GM18519 (cell line): Measurements from ENCODE around the gene ZSCAN16.

Experiments used
- ATAC-seq: cut with Tn5 transposase; IDR thresholded peaks from one replicate; pipeline ENCODE4 v1.9.1; 2021; ENCODE audit warnings: mild to moderate bottlenecking, moderate library complexity; ENCODE audit not compliant: unreplicated experiment, low FRiP score

Gene ZSCAN16

DNA sequence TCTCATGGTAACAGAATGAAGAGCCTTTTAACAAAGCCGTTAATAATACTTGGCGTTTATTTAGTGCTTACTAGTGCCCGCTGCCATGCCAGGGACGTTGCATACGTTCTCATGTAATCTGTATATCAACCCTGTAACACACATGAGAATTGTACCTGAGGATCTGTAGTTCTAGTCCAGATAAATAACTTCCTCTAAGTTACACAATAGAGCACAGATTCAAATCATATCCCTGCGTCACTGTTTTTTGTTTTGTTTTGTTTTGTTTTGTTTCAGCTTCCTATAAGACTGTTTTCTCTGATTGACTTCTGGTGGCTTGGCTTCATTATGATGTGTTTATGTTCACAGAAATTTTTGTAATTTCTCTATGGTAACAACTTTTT lies 553 bp downstream of the ZSCAN16 start:
- no peak for ATAC-seq

GRCh38 chr6:28125401-28125800 lies 992 bp downstream of the ZSCAN16 start:
- ATAC-seq = no peak

- ATAC-seq = no peak
Measured at GRCh38 chr6:28134015-28134414, 9.6 kb downstream of the ZSCAN16 start.

DNA sequence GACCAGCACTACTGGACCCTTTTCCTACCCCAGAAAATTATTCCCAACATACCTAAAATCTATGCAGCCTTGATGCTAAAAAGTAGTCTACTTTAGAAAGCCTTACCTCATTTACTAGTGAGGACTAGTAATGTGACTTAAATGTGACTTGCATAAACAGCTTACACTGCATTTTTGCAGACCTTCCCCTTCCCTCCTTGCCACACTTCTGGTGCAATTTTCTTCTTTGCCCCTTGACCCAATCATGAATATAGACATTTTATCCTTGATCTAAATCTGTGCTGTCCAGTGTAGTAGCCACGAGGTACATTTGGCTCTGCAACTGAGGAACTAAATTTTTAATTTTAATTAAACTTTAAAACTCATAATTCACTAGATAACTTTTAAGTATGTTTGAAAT lies 10.3 kb downstream of the ZSCAN16 start:
- ATAC-seq = no peak

GRCh38 chr6:28135393-28135792 lies 11.0 kb downstream of the ZSCAN16 start:
- ATAC-seq = no peak

- ATAC-seq = peak; percentile 39
Measured at GRCh38 chr6:28136585-28137504, 12.4 kb downstream of the ZSCAN16 start.

- no peak for ATAC-seq
Measured at GRCh38 chr6:28137505-28137981, 13.1 kb downstream of the ZSCAN16 start.

DNA sequence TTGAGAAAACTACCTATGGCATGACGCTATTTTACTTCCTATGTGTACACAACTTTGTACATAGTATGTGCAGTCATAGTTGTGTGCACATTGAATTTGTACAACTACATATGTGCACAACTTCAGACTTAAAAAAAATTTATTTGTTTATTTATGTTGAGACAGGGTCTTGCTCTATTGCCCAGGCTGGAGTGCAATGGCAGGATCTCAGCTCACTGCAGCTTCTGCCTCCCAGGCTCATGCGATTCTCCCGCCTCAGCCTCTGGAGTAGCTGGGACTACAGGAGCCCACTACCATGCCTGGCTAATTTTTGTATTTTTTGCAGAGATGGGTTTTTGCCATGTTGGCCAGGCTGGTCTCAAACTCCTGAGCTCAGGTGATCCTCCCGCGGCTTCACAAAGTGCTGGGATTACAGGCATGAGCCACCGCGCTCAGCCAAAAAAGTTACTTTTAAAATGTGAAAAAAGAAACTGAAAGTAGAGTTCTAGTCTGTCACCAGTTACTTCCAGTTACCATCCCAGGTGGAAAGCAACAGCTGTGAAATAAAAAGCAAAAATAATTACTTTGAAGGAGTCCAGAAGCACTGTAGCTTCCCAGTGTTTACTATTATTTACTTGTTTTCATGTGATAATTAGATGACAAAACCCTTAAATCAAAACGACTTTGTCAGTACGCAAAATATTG lies 15.6 kb downstream of the ZSCAN16 start:
- no peak for ATAC-seq

DNA sequence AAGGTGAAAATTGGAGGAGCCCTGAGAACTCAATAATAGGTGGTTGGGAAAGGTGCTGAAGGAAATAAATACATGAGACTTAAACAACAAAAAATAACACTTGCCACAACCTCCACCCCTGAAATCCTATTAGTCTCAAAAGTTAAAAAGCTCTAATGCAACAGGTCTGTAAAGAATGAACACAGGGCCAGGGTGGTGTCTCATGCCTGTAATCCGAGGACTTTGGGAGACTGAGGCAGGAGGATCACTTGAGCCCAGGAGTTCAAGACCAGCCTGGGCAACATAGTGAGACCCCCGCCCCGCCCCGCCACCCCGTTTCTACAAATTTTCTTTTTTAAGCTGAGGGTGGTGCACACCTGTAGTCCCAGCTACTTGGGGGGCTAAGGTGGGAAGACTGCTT lies 16.2 kb downstream of the ZSCAN16 start:
- no peak for ATAC-seq

DNA sequence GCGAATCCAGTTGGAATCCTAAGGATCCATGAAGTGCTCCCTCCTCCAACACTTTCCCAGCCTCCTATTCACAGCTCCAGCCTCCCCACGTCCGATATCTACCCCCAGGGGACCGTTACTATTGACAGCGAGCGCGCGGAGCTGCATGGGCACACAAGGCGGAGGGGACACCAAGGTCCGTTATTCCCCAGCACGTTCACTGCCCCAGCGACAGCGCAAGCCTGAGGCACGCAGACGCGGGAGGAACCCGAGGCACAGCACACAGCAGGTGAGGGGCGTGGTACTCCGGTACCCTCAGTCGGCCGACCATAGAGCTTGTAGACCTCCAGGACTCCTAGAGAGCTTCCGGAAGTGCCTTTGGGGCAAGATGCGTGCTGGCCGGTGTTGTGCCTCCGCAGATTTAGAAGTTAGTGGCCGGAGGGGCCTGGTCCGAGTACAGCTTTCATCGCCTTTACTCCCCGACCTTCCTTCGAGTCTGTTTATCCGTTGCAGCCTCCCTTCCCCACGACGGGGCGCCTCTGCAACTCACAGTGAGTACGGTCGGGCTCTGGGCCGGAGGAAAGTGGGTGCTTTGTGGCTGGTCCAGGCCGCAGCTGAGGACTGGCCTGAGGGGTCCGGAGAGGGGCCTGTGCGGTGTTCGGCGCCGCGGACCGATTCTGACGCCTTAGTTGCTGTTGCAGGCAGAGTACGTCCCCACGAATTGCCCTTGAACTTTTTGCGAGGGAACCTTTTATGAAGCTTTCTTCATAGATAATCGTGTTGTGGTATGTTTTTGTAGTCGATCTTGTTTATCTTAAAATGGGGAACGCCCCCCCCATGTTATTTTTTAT lies 17.3 kb downstream of the ZSCAN16 start, which contains the start of gene ZKSCAN8:
Gene ZKSCAN8 (plus strand): TSS at position 384 of the 830 bp plus-strand sequence. CDS start 6,525 bp downstream, outside the sequence.
- ATAC-seq = peak; percentile 71

DNA sequence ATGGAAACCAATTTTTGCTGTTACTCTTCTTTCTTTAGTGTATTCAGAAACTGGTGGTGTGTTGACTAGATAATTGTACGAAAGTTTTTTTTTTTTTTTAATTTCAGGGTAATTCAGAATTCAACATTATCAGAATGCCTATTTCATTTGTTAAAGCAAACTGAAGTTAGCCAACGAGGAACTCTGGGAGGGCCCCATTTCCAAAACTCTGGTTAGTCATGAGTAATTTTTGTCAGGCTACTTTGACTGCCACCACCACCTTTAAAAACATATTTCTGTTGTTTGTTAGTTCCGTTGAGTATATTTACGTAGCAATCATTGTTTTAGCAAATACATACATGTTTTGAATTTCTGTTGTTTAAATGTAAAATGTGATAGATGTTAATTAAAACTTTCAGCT lies 18.0 kb downstream of the ZSCAN16 start:
- ATAC-seq = no peak

DNA sequence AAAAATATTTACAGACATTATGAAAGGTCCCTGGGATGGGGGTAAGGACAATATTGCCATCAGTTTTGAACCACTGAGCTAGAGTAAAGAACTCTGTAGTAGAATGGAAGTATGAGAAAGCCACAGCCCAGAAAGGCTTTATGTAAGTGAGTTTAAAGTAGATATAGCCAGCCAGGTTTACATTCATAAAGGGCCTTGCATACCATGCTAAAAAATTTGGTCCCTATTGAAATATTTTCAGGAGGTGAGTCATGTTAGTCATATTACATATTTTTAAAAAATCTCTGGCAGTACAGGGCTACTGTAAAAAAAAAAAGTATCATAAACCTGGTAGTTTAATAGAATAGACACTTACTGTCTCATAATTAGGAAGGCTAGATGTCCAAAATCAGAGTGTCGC lies 20.8 kb downstream of the ZSCAN16 start:
- ATAC-seq = no peak

- ATAC-seq = no peak
Measured at GRCh38 chr6:28152531-28152930, 28.1 kb downstream of the ZSCAN16 start.

- no peak for ATAC-seq
Measured at GRCh38 chr6:28153546-28153945, 29.1 kb downstream of the ZSCAN16 start.

- ATAC-seq = no peak
Measured at GRCh38 chr6:28154357-28154756, 29.9 kb downstream of the ZSCAN16 start.

GRCh38 chr6:28158318-28158717 lies 33.9 kb downstream of the ZSCAN16 start:
- no peak for ATAC-seq

- no peak for ATAC-seq
Measured at GRCh38 chr6:28159029-28159607, 34.7 kb downstream of the ZSCAN16 start.

DNA sequence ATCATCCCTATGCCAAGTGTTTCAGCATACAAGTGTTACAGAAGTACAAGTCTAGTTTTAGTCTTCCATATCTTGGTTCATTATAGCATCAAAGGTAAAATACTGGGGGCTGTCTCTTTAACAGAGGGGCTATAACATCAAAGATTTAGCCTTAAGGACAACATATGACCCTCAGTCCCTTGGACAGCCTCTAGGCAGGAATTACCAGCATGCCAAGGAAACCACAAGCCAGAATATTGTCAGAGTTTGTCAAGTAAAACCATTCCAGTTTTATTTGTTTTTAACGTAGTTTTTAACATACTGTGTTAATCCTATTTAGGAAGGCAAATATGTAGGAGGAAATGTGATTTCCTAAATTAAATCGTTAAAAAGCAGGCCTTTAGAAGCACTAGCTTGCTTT lies 35.8 kb downstream of the ZSCAN16 start:
- no peak for ATAC-seq

- peak; percentile 93 for ATAC-seq
Measured at GRCh38 chr6:28161410-28162079, 37.1 kb downstream of the ZSCAN16 start.

- no peak for ATAC-seq
Measured at GRCh38 chr6:28165563-28165962, 41.2 kb downstream of the ZSCAN16 start.
